CD14-positive monocyte (primary cell): ENCODE measurements around the gene NDUFB2. TPM values are rescaled to one million over a fixed set of nuclear protein-coding genes. Genes with fewer than 3 reads are reported as not detected.

ENCODE experiments used
- DNase-seq, 3 donors: peaks; one replicate each; pipeline ENCODE4 v3.0.0-alpha.2; 2011 to 2022
- H2AFZ ChIP-seq: 2 replicates; pipeline ENCODE4 v1.6.0; 2012; ENCODE audit warnings: mild to moderate bottlenecking, low read depth, low read length, inconsistent platforms; ENCODE audit not compliant: insufficient read depth, poor library complexity, severe bottlenecking
- H3K27ac ChIP-seq, 2 donors: 1 replicate in 1 of 2; 2 replicates in 1 of 2; pipeline ENCODE4 v1.5.1; 2012 to 2013; ENCODE audit warnings: low read length in 2 of 2, control low read depth in 1 of 2, inconsistent platforms in 1 of 2, low read depth in 1 of 2, mild to moderate bottlenecking in 1 of 2
- H3K27me3 ChIP-seq, 2 donors: one replicate each; pipeline versions ENCODE4 v1.6.0 to v1.6.1; 2011 to 2013; ENCODE audit warnings: low read length in 2 of 2; ENCODE audit not compliant: control insufficient read depth in 2 of 2, insufficient read depth in 2 of 2
- H3K36me3 ChIP-seq, 2 donors: replicated peaks in 1 of 2; 1 replicate in 1 of 2; 2 replicates in 1 of 2; pipeline versions ENCODE4 v1.5.1 to v1.6.1; 2012 to 2013; ENCODE audit warnings: low read length in 2 of 2, control low read depth in 1 of 2, inconsistent platforms in 1 of 2, mild to moderate bottlenecking in 1 of 2; ENCODE audit not compliant: insufficient read depth in 2 of 2, control insufficient read depth in 1 of 2
- H3K4me1 ChIP-seq, 2 donors: 1 replicate in 1 of 2; 2 replicates in 1 of 2; pipeline versions ENCODE4 v1.5.1 to v1.6.1; 2012 to 2013; ENCODE audit warnings: low read length in 2 of 2, control low read depth in 1 of 2, inconsistent platforms in 1 of 2, mild to moderate bottlenecking in 1 of 2, moderate library complexity in 1 of 2; ENCODE audit not compliant: insufficient read depth in 2 of 2, control insufficient read depth in 1 of 2
- H3K4me2 ChIP-seq: replicated peaks from 2 replicates; pipeline ENCODE3; 2012; ENCODE audit warnings: low read length, moderate library complexity, mild to moderate bottlenecking; ENCODE audit not compliant: poor library complexity, severe bottlenecking; ENCODE audit errors: extremely low read depth
- H3K4me3 ChIP-seq, 3 experiments: fragments of 200-600 bp in 1 of 3; sonication (generic) in 1 of 3; replicated peaks in 1 of 3; 1 replicate in 2 of 3; 2 replicates in 1 of 3; pipeline ENCODE4 v1.5.1; 2011 to 2013; ENCODE audit warnings: low read length in 3 of 3, mild to moderate bottlenecking in 3 of 3, control low read depth in 2 of 3, low read depth in 2 of 3, inconsistent platforms in 1 of 3, moderate library complexity in 1 of 3
- H3K79me2 ChIP-seq: 2 replicates; pipeline ENCODE4 v1.6.0; 2012; ENCODE audit warnings: mild to moderate bottlenecking, control low read depth, inconsistent platforms, low read length, moderate library complexity; ENCODE audit not compliant: insufficient read depth
- H3K9ac ChIP-seq: 2 replicates; pipeline ENCODE4 v1.6.0; 2017; ENCODE audit warnings: low read length, mild to moderate bottlenecking; ENCODE audit not compliant: insufficient read depth, poor library complexity, severe bottlenecking
- H3K9me3 ChIP-seq, 2 donors: replicated peaks in 1 of 2; 1 replicate in 1 of 2; 2 replicates in 1 of 2; pipeline versions ENCODE4 v1.5.1 to v1.6.1; 2012 to 2013; ENCODE audit warnings: low read length in 2 of 2, control low read depth in 1 of 2; ENCODE audit not compliant: control insufficient read depth in 1 of 2, insufficient read depth in 1 of 2
- H4K20me1 ChIP-seq: 2 replicates; pipeline ENCODE4 v1.6.0; 2012; ENCODE audit warnings: mild to moderate bottlenecking, low read length, control low read depth, moderate library complexity; ENCODE audit not compliant: insufficient read depth
- H3K27ac Mint-ChIP-seq, 7 donors: one replicate each; pipeline ENCODE4 v1.8.0; 2020; ENCODE audit warnings: mild to moderate bottlenecking in 7 of 7, mixed read lengths in 7 of 7, moderate library complexity in 6 of 7, inconsistent platforms in 2 of 7
- H3K27me3 Mint-ChIP-seq, 3 donors: one replicate each; pipeline ENCODE4 v1.8.0; 2021 to 2022; ENCODE audit warnings: low read depth in 3 of 3, mild to moderate bottlenecking in 3 of 3, mixed read lengths in 3 of 3, moderate library complexity in 3 of 3, inconsistent platforms in 1 of 3
- H3K36me3 Mint-ChIP-seq, 2 donors: one replicate each; pipeline ENCODE4 v1.8.0; 2020; ENCODE audit warnings: mixed read lengths in 2 of 2, inconsistent platforms in 1 of 2, mild to moderate bottlenecking in 1 of 2
- H3K4me1 Mint-ChIP-seq: one replicate; pipeline ENCODE4 v1.8.0; 2020; ENCODE audit warnings: mild to moderate bottlenecking, mixed read lengths
- H3K4me3 Mint-ChIP-seq, 2 donors: one replicate each; pipeline ENCODE4 v1.8.0; 2020; ENCODE audit warnings: mild to moderate bottlenecking in 2 of 2, mixed read lengths in 2 of 2, moderate library complexity in 1 of 2
- H3K9me3 Mint-ChIP-seq, 7 donors: one replicate each; pipeline ENCODE4 v1.8.0; 2020 to 2022; ENCODE audit warnings: mixed read lengths in 7 of 7, mild to moderate bottlenecking in 6 of 7, moderate library complexity in 6 of 7, inconsistent platforms in 2 of 7
- WGBS: methylation state at CpG from one replicate; pipeline ENCODE4 v1.1.5; 2013; ENCODE audit warnings: missing lambda C conversion rate; ENCODE audit not compliant: insufficient coverage; 5-methylcytosine and 5-hydroxymethylcytosine counted together
- intact Hi-C, 2 donors: fragments of 100-400 bp; cut with micrococcal nuclease; formaldehyde crosslinking; loops; one replicate each; pipeline versions ENCODE4 v1.15.0 to v1.15.1; 2023
- polyA plus RNA-seq, 3 donors: library from polyadenylated mRNA; depleted of rRNA in 1 of 3; unstranded in 2 of 3; stranded (reverse) in 1 of 3; fragments of 300-500 nt in 2 of 3; fragments of >200 nt in 1 of 3; fragmentation: Illumina TruSeq in 2 of 3; gene quantifications; 1 replicate in 2 of 3; 2 replicates in 1 of 3; pipeline ENCODE4 v1.2.3, GENCODE V29; 2012 to 2021
- TF ChIP-seq, protein P1 (sequence below): fragments of 200-600 bp; IDR thresholded peaks from one replicate; pipeline ENCODE4 v1.8.0; 2022; ENCODE audit warnings: antibody characterized with exemption, mild to moderate bottlenecking

Gene NDUFB2
- polyA plus RNA-seq, 3 donors: 250 to 516 (median 479) TPM

DNA sequence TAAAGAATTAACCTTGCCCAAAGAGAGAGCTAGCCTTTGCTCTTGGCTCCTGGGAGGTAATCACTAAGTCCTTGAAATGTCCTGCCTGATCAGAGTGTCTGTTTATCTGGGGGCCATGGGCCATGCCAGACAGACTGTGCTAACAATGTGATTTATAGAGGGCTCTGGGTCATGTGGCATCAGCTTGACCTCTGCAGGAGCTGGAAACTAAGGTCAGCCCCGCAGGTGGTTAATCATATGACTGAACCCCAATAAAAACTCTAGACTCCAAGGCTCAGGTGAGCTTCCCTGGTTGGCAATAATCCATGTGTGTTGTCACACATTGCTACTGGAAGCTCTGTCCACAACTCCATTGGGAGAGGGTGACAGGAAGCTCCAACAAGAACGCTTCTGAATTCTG is 47.5 kb downstream of the NDUFB2 start:
- DNase-seq: no peak
- no peak overlapping the region for H3K4me3 ChIP-seq
- H2AFZ ChIP-seq: no peak overlapping the region
- H3K9me3 Mint-ChIP-seq: peaks cover 0 to 3% (median 0%) of the 10 kb centered on the region in 7 donors
- H3K4me1 Mint-ChIP-seq: peaks cover 7% of the 10 kb centered on the region
- no peak overlapping the region for H3K4me2 ChIP-seq
- no peaks in the 10 kb centered on the region for H4K20me1 ChIP-seq
- H3K9ac ChIP-seq: no peak overlapping the region
- H3K9me3 ChIP-seq: no peaks in the 10 kb centered on the region
- H3K27me3 Mint-ChIP-seq: no peaks in the 10 kb centered on the region
- WGBS: 100% methylated on average over 1 of the region's 2 CpGs
- H3K4me1 ChIP-seq: peaks cover 7% of the 10 kb centered on the region in 2 donors
- H3K27ac Mint-ChIP-seq: no peak overlapping the region
- no peaks in the 10 kb centered on the region for H3K27me3 ChIP-seq
- intact Hi-C loops: no loop called here
- peaks cover 25 to 31% of the 10 kb centered on the region in 2 donors for H3K36me3 Mint-ChIP-seq
- H3K36me3 ChIP-seq: peaks cover 23 to 33% of the 10 kb centered on the region in 2 donors
- no peak overlapping the region for H3K4me3 Mint-ChIP-seq
- no peak overlapping the region for H3K27ac ChIP-seq
- TF ChIP-seq, protein P1, sequence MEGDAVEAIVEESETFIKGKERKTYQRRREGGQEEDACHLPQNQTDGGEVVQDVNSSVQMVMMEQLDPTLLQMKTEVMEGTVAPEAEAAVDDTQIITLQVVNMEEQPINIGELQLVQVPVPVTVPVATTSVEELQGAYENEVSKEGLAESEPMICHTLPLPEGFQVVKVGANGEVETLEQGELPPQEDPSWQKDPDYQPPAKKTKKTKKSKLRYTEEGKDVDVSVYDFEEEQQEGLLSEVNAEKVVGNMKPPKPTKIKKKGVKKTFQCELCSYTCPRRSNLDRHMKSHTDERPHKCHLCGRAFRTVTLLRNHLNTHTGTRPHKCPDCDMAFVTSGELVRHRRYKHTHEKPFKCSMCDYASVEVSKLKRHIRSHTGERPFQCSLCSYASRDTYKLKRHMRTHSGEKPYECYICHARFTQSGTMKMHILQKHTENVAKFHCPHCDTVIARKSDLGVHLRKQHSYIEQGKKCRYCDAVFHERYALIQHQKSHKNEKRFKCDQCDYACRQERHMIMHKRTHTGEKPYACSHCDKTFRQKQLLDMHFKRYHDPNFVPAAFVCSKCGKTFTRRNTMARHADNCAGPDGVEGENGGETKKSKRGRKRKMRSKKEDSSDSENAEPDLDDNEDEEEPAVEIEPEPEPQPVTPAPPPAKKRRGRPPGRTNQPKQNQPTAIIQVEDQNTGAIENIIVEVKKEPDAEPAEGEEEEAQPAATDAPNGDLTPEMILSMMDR: no peak
- H3K79me2 ChIP-seq: no peaks in the 10 kb centered on the region

DNA sequence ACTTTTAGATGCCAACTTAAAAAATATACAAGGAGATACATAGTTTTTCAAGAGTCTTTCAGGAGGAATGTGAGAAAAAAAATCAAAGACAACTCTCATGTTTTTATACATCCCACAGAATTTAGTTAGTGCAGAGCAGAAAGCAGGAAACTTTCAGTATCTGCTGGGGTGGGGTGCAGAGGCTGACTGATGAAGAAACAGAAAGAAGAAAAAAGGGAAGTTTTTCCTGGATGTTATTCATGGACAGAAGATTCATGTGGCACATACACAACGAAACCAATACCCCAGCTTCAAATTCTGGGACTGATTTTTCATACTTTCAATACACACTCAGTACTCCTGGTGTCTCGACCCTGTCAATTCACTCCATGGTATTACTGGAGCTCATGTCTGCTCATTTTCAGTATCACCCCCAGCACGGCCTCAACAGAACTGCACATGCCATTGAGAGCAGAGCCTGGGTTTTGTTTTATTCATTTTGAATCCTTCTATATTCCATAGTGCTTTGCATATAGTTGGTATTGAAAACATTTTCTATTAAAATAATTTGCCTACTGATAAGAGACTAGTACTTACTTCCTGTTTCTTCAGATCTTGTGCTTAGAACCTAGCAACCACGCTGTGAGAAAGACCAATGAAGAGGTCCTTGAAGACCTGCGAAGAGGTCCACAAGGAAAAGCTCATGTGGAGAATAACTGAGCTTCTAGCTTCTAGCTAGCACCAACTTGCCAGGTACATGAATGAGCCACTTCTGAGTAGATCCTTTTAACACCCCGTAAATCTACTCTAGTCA is 49.0 kb downstream of the NDUFB2 start:
- peak overlapping the region in 1 of 2 donors; percentile 45 for H3K27ac ChIP-seq
- no peaks in the 10 kb centered on the region for H3K27me3 Mint-ChIP-seq
- H3K4me3 Mint-ChIP-seq: no peak overlapping the region
- H2AFZ ChIP-seq: no peak overlapping the region
- peaks cover 7% of the 10 kb centered on the region in 2 donors for H3K4me1 ChIP-seq
- H3K36me3 Mint-ChIP-seq: peaks cover 22 to 29% of the 10 kb centered on the region in 2 donors
- H3K27ac Mint-ChIP-seq: peak overlapping the region in 1 of 7 donors; percentile 54
- no peaks in the 10 kb centered on the region for H3K9me3 ChIP-seq
- 71% methylated on average over 4 of the region's 6 CpGs for WGBS
- no peaks in the 10 kb centered on the region for H4K20me1 ChIP-seq
- no peak overlapping the region for H3K9ac ChIP-seq
- peaks cover 11 to 36% of the 10 kb centered on the region in 2 donors for H3K36me3 ChIP-seq
- H3K4me1 Mint-ChIP-seq: peaks cover 7% of the 10 kb centered on the region
- H3K27me3 ChIP-seq: no peaks in the 10 kb centered on the region
- peak overlapping the region; percentile 26 for H3K4me2 ChIP-seq
- H3K4me3 ChIP-seq: no peak overlapping the region
- TF ChIP-seq, protein P1: no peak
- DNase-seq: peak in 2 of 3 donors; percentile 7 to 11
- H3K9me3 Mint-ChIP-seq: peaks cover 0 to 3% (median 0%) of the 10 kb centered on the region in 7 donors
- intact Hi-C loops: no loop called here
- no peaks in the 10 kb centered on the region for H3K79me2 ChIP-seq
